ENCODE measurements around the gene SLC1A4. TPM values are rescaled to one million over a fixed set of nuclear protein-coding genes. Genes with fewer than 3 reads are reported as not detected.

The SLC1A4 gene
- polyA plus RNA-seq, 1 of the 3 experiments (the other 2 are of a cell fraction), result 4.4 TPM

DNA sequence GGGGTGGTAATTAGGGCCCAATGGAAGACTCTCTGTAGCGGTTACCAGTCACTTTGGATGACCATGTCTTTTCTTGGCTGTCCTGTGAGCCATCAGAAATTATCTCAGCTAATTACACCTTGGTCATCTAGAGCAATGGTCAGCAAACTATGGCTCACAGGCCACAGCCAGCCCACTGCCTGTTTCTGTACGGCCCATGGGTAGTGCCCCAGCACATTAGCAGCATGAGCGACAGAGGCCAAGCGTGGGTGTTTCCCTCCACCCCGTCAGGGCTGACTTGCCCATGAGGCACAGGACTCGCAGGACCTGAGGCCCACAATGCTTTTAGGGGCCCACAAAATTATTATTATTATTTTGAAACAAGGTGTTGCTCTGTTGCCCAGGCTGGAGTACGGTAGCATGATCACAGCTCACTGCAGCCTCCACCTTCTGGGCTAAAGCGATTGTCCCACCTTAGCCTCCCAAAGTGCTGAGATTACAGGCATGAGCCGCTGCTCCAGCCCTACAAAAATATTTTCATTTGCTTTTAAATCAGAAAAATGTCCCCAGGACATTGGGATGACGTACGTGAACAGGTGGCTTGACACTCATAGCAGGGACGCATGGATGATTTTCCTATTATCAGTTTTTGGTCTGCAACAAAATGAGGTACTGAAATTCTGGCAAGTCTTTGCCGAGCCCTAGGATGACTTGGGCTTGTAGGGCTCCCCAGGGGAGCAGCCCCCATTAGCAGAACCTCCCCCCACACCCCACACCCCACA is 37.7 kb downstream of the SLC1A4 start:
- DNase-seq, result no peak
- Histone ChIP-seq H3K9me2 (no peaks in the 10 kb centered on the region), H3F3A (replicated peaks; ENCODE audit: insufficient read depth) (no peaks in the 10 kb centered on the region), H3K9ac (no peak overlapping the region), H3K4me3 (ENCODE audit: low read depth in 2 of 2, low read length in 1 of 2) (no peak overlapping the region), H3K36me3 (replicated peaks in 1 of 2; ENCODE audit: control insufficient read depth in 1 of 2, insufficient read depth in 2 of 2, low read length in 1 of 2) (no peaks in the 10 kb centered on the region), H3K27me3 (ENCODE audit: insufficient read depth) (no peaks in the 10 kb centered on the region), H3K4me1 (ENCODE audit: control insufficient read depth in 1 of 2, insufficient read depth in 2 of 2, low read depth in 1 of 2, low read length in 1 of 2) (peaks cover 0 to 3% of the 10 kb centered on the region in 2 experiments; a peak in 1 of 4 replicates), H3K4me2 (no peak overlapping the region), H4K20me1 (ENCODE audit: insufficient read depth) (no peaks in the 10 kb centered on the region), H3K79me2 (ENCODE audit: insufficient read depth) (no peaks in the 10 kb centered on the region), H3K27ac (ENCODE audit: low read depth in 2 of 2, low read length in 1 of 2) (no peak overlapping the region), H3K9me3 (no peaks in the 10 kb centered on the region), H2AFZ (ENCODE audit: low read depth) (no peak overlapping the region)
- ChIA-PET CTCF (interaction anchor here (1.9 kb wide), 1 partner anchor 39 kb away, joined by 5 read pairs; no protein-coding TSS in a partner anchor), POLR2A (no interaction called here)
- TF ChIP-seq, protein P1, sequence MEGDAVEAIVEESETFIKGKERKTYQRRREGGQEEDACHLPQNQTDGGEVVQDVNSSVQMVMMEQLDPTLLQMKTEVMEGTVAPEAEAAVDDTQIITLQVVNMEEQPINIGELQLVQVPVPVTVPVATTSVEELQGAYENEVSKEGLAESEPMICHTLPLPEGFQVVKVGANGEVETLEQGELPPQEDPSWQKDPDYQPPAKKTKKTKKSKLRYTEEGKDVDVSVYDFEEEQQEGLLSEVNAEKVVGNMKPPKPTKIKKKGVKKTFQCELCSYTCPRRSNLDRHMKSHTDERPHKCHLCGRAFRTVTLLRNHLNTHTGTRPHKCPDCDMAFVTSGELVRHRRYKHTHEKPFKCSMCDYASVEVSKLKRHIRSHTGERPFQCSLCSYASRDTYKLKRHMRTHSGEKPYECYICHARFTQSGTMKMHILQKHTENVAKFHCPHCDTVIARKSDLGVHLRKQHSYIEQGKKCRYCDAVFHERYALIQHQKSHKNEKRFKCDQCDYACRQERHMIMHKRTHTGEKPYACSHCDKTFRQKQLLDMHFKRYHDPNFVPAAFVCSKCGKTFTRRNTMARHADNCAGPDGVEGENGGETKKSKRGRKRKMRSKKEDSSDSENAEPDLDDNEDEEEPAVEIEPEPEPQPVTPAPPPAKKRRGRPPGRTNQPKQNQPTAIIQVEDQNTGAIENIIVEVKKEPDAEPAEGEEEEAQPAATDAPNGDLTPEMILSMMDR (IDR thresholded peaks at IDR 0.05), result no peak
- TF ChIP-seq RFX5 (IDR thresholded peaks at IDR 0.05; ENCODE audit: low read length) (no peak), SMC3 (IDR thresholded peaks at IDR 0.05; ENCODE audit: low read depth, low read length) (no peak), POLR2AphosphoS5 (IDR thresholded peaks at IDR 0.05; ENCODE audit: low read depth, low read length) (no peak), FOSL2 (IDR thresholded peaks at IDR 0.05; ENCODE audit: borderline replicate concordance, low read depth) (no peak), MXI1 (IDR thresholded peaks at IDR 0.05; ENCODE audit: low read depth, low read length) (no peak), MEF2A (IDR thresholded peaks at IDR 0.05; ENCODE audit: borderline replicate concordance, low read depth) (no peak), GABPA (IDR thresholded peaks at IDR 0.05; ENCODE audit: low read depth) (no peak), GATA2 (CRISPR knock-in tag; IDR thresholded peaks at IDR 0.05) (no peak), RAD21 (IDR thresholded peaks at IDR 0.05; ENCODE audit: low read length) (no peak), FOXJ3 (CRISPR knock-in tag; IDR thresholded peaks at IDR 0.05) (no peak), EZH2phosphoT487 (IDR thresholded peaks at IDR 0.05; ENCODE audit: borderline replicate concordance, low read depth) (no peak), CHD2 (IDR thresholded peaks at IDR 0.05; ENCODE audit: low read length, partially characterized antibody) (no peak)
- TF ChIP-seq, protein P2, sequence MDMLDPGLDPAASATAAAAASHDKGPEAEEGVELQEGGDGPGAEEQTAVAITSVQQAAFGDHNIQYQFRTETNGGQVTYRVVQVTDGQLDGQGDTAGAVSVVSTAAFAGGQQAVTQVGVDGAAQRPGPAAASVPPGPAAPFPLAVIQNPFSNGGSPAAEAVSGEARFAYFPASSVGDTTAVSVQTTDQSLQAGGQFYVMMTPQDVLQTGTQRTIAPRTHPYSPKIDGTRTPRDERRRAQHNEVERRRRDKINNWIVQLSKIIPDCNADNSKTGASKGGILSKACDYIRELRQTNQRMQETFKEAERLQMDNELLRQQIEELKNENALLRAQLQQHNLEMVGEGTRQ (IDR thresholded peaks at IDR 0.05; ENCODE audit: borderline replicate concordance, low read depth, low read length), result no peak
- TF ChIP-seq, protein P3, sequence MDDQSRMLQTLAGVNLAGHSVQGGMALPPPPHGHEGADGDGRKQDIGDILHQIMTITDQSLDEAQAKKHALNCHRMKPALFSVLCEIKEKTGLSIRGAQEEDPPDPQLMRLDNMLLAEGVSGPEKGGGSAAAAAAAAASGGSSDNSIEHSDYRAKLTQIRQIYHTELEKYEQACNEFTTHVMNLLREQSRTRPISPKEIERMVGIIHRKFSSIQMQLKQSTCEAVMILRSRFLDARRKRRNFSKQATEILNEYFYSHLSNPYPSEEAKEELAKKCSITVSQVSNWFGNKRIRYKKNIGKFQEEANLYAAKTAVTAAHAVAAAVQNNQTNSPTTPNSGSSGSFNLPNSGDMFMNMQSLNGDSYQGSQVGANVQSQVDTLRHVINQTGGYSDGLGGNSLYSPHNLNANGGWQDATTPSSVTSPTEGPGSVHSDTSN (IDR thresholded peaks at IDR 0.05), result no peak
- TF ChIP-seq, protein P4, sequence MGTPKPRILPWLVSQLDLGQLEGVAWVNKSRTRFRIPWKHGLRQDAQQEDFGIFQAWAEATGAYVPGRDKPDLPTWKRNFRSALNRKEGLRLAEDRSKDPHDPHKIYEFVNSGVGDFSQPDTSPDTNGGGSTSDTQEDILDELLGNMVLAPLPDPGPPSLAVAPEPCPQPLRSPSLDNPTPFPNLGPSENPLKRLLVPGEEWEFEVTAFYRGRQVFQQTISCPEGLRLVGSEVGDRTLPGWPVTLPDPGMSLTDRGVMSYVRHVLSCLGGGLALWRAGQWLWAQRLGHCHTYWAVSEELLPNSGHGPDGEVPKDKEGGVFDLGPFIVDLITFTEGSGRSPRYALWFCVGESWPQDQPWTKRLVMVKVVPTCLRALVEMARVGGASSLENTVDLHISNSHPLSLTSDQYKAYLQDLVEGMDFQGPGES (IDR thresholded peaks at IDR 0.05; ENCODE audit: low read depth, low read length), result no peak
- 84% methylated on average over 13 of the region's 13 CpGs for WGBS (ENCODE audit: low lambda C conversion rate)

All from SK-N-SH (cell line).